NCI-H748 treated with DMSO at 0.1 percent for 48 hours (cell line): ENCODE results near the gene ABTB2.

Source experiments
- DNase-seq: peaks from one replicate; lab custom pipeline; 2025; lab: John Stamatoyannopoulos, UW

ABTB2 gene

DNA sequence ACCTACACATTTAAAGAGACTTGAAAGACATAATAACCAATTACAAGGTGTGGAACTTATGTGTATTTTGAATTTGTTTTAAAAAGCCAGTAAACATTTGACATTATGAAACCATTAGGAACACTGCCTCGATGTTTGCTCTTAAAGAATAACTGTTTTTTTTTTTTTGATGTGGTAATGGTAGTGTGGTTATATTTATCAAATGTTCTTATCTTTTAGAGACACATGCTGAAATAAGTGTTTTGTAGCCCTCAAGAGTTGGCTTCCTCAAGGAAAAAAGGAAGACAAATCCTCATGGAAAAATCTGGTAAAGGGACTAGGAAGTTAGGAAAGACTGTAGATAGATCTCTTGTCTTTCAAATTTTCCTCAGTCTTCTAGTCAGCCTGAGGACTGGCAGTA is 2.2 kb upstream of the ABTB2 start:
- DNase-seq: no peak

DNA sequence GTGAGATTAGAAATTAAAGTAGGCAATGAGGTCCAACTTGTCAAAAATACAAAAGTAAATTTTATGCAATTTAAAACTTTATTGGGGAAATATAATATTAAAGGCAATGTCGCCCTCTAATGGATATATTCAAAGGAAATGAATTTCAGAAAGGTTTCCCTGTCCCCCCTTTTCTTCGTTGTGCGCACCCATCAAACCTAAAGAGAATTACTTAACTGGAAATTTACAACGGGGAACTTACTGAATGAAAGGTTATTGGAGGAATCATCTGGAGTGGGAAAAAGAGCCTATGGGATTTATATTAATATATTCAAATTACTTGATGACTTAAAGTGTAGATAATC is 1.7 kb upstream of the ABTB2 start:
- no peak for DNase-seq

DNA sequence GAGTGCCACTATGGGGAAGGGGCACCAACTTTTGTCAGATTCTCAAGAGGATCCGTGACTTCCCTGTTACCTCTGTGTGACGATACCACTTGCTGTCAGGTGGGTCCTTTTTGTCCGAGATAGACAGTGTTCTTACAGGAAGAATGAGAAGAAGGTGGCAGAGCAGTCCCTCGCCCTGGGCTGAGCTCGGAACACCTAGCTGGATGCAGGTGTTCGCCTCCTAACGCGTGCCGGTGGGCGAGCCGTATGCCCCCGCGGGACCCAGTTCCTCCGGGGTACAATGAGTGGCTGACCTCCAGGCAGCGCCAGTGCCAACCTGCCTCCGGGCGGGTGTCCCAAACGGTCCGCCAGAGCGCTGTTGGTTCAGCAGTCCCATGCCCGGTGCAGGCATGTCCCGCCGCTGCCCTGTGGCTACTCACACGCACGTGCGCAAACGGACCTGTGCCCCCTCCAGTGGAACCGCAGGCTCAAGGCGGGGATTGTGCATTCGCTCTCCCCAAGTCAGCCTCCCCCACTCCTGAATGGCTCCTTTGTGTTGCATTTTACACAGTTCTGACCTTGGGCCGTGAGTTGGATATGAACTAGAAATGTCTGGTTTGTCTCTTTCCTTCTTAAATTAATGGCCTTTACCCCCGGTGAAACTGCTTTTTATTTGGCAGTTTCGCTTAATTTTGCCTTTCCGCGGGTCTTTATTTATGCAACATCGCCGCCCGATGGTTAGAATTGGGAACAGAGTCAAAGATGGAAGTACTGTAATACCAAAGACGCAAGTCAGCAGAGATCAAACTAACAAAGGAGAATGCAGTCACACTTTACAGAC is 1.1 kb upstream of the ABTB2 start:
- peak; percentile 42 for DNase-seq

DNA sequence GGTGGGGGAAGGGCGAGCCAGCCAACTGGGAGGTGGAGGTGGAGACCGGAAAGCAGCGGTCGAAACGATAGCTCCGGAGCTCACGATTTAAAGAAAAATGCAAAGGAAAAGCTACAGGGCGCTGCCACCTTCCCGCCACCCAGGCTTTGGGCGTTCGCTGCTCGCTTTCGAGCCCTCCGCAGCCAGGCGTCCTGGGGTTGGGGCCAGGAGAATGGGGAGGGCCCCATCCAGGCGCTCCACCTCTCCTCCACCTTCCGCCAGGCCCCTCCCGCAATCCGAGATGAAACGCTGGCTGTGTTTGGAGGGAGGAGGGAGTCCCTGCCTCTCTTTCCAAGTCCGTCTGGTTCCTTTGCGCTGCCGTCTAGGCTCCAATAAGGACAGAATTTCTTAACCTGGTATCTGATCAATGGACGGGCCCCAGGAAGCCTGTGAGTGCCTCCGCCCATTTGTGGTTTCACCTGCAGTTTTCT is 483 bp upstream of the ABTB2 start:
- DNase-seq: peak; percentile 62

DNA sequence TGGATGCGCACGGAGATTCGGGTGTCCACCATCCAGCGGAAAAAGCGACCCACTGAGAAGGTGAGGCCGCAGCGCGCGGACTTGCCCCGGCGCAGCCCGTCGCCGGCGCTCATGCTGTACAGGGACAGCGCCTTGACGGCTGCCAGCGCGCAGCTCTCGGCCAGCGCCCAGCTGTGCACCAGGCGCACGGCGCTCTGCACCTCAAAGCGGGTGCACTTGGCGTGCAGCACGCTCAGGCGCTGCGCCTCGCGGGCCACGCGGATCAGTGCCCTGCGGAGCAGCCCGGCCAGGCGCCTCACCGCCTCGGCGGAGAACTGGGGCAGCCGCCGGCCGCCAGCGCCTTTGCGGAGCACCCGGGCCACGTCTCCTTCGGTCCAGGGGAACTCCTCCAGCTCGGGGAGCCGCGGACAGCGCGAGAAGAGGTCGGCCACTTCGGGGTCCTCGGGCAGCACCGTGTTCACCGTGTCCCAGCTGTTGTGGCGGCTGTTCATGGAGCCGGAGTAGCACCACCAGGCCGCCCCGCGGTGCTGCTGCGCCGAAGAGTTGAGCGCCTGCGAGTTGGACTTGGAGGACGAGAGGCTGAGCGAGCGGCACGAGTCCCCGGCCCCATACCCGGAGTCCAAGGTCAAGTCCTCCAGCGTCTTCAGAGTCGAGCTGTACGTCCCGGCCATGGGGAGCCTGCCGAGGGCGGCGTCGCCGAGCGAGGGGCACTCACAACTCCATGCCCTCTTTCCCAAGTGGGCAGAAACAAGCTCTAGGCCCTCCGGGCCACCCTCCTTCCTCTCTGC is 703 bp downstream of the ABTB2 start:
- peak; percentile 36 for DNase-seq

DNA sequence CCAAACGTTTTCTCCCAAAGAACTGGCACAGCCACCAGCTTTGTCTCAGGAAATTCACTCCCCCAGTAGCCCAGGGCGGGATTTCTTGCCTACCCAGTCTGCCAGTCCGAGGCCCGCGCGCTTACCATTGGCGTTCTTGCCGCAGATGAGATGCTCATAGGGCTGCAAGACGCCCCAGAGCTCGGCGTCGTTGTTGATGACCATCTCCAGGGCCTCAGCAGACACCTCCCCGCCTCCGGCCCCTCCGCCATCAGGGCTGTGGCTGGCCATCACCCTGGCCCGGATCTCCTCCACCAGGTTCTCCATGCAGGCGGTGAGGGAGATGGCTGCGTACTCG is 1.3 kb downstream of the ABTB2 start:
- DNase-seq: no peak

DNA sequence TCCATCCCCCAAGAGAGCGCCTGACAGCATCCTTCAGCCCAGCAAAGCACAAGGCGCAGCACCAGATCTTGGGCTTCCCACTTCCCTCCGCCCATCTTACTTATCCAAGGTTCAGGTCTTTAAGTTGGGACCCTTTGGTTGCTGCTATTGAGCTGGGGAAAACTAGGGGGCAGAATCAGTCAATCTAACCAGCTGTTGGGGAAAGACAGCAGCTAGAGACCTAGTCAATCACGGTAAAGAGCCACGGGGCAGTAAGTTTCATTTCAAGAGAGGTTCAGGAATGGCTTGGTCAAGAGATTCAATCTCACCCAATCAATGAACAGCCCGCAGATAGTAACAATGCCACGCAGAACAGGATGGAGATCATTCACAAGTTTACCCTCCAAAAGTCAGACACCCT is 1.7 kb downstream of the ABTB2 start:
- no peak for DNase-seq

DNA sequence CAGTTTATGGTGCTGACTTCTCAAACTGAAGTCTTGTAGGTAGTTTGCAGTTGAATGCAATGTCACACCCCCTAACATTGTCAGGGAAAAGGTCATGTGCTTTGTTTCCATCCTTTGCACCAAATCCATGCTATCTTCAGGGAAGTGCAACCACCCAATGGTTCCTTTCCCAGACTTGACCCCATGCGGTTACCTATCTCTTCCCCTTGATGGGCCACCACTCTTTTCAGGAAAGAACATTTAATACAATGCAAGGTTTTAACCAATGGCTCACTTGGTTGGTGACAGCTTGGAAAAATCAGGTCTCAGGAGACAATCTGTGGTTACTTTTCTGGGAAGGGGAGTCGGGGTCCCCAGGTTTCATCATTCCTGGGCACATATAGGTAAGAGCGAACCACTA is 2.1 kb downstream of the ABTB2 start:
- DNase-seq: no peak

DNA sequence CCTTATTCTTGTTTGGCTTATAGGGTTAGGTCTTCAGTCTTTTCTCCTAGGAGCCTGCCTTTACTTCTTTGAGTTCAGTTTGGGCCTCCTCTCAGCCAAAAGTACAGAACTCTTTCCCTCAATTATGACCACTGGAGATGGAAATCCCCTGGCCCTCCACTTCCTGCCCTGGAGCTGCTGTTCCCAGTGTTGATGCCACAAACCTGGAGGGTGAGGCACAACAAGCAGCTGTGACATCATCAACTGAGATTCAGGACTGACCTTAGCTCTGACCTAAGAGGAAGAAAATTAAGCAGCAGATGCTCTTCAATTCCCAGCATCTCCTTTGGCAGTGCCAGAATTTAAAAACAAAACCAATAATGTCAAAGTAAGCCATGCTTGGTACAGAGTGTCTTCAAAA is 3.0 kb downstream of the ABTB2 start:
- DNase-seq: no peak

DNA sequence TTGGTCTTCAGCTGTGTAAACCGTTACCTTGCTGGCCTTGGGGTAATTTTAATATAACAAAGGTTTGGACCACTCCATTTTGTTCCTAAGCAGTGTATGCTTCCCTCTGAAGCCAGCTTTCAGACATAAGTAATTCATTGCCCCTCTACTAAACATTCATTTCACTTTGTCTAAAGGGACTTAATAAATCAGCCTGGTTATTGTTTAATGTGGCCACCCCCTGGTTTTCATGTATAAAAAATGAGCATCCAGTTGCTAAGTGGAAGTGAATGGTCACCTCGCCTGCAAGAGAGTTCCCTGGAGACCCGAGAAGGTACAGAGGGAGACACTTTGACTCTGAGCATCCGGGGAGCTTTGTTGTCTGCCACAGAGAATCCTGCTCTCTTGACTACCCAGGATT is 3.9 kb downstream of the ABTB2 start:
- no peak for DNase-seq

DNA sequence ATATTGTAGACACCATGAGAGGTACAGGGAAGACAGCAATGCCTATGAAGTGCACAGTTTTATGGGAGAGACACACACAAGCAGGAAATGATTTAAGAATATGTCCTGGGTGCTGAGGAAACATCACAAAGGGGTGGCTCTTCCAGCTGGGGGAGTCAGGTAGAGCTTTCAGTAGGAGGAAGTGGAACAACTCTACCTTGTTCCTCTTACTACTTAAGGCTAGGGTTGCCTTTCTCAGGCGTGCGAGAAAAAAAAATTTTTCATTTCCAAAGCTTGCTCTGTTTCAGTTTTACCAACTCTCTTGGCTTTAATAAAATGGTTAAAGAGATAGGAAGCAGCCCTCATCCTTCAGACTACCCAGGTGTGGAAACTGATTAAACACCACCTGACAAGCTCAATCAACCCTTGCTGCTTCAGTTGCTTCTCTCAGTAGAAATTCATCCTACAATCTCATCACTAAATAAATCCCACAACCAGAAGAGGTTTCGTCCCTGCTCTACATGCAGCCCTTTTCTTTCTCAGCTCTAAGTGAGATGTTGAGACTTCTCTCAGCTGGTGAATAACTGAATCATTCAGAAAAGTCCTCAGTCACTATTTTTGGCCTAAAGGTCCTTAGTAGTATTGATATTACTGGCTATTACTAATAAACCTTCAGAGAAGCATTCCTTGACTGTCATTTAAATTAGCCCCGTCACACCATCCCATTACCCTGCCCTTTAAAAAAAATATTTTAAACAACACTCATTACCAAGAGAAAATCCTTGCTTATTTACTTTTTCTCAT is 5.9 kb downstream of the ABTB2 start:
- no peak for DNase-seq

DNA sequence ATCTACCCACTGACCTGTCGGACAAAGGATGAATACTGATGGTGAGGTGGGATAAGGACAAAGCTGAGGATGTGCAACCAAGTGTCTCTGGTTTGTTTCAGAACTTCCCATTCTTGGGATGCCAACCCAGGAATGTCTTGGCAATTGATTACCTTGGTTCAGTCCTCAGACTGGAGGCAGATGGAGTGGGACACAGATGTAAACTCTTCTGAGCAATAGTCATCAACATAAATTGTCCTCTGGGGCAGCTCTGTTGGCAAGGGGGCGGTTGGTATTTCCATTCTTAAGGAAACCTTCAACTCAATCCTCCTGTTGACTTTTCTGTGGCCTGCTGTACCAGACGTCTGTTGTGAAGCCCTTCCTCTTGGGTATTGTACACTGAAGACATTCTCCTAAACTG is 6.8 kb downstream of the ABTB2 start:
- no peak for DNase-seq

DNA sequence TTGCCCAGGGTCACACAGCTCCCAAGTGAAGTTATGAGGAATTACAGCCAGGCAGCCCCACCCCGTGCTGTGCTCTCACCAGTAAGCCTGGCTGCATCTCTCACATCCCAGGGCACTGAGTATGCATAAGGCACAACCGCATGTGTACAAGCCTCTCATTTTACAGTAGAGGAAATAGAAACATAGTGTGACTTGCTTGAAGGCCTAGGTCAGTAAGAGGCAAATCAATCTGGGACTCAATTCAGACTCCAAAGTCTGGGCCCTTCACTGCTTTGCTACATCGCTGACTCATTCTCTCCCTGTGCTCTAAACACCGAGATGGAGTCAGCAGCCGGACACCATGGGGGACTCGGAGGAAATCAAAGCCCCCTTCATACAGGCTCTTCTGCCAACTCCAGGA is 7.9 kb downstream of the ABTB2 start:
- DNase-seq: no peak

DNA sequence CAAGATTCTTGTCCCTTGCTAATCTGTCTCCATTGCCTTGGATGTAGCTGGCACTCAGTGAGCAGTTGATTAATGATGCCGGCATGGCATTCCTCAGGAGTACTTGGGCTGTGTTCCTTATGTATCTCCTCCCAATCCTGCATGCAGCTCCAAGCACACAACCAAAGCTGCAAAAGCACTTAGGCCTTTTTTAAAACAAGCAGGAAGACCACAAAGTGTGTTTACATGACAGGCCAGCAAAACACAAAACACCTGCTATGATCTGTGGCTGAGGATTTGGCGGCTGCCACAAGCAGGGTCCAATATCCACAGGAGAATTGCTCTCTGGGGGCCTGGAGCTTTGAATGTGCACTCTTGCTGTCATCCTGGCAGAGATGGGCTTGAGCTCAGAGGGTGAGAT is 8.9 kb downstream of the ABTB2 start:
- no peak for DNase-seq

DNA sequence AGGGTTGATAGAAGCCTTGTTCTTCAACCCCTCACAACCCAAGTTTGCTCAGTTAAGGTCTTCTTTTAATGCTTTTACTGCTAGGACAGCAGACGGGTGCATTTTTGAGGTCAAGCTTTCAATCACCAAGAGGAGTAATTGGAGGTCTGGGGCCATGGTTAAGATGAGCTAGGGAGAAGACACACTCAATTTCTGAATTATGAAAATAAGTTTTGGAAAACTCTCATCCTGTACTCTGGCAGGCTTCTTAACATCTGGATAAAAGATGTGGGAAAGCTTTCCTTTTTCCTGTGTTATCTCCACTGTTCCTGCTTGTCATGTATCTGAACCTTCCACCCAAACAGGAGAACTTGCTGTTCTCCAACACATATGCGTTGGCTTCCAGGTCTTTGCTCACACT is 9.7 kb downstream of the ABTB2 start:
- DNase-seq: no peak

DNA sequence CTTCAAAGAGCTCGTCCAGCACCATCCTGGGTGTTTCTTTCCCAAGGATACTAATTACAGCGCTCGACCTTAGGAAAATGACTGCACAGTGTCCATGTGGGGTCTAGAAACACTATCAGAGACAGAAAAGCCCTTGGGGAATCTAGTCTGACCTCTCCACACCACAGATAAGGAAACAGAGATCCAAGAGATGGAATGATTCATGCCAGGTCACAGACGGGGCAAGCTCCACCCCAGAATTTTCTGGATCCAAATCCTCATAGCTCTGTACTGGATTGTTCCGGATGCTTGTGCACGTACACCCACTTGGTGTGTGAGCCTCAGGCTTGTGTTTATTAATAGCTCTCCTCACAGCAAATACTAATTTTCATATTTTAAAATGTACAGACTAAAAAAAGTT is 11.3 kb downstream of the ABTB2 start:
- DNase-seq: no peak

DNA sequence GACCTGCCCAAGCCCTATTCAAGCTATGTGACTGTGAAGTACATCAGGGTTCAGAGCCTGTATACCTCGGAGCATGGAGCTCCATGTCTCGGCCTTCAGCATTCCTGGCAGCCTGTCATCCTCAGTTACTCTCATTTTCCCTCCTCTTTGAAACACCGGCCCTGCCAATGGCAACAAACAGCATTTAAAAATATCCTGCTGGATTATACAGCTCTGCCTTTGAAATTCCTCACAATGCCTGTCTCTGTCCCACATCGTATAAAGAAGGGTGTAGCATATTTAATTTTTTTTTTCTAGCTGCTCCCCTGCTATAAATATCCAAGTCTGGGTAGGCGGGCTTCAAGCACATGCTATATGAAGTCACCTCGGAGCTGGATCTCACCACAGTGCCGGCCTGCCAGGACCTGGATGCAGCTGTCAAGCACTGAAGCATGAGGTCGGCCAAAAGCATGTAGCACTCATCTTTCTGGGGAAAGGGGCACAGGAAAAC is 11.8 kb downstream of the ABTB2 start:
- no peak for DNase-seq

DNA sequence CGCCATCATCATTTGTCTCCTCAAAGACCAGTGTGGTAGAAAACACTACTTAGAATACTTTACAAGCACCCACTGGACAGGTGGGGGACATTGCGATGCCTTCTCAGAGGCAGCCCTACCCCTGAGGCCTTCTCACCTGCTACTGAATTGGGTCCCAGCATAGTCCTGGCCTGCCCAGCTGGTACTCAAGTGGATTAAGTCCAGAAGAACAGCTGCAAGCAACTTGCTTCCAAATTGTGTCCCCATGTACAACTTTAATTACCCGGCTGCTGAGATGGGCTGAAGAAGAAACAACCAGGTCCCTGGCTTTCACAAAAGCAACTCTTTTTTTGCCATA is 12.3 kb downstream of the ABTB2 start:
- DNase-seq: no peak

DNA sequence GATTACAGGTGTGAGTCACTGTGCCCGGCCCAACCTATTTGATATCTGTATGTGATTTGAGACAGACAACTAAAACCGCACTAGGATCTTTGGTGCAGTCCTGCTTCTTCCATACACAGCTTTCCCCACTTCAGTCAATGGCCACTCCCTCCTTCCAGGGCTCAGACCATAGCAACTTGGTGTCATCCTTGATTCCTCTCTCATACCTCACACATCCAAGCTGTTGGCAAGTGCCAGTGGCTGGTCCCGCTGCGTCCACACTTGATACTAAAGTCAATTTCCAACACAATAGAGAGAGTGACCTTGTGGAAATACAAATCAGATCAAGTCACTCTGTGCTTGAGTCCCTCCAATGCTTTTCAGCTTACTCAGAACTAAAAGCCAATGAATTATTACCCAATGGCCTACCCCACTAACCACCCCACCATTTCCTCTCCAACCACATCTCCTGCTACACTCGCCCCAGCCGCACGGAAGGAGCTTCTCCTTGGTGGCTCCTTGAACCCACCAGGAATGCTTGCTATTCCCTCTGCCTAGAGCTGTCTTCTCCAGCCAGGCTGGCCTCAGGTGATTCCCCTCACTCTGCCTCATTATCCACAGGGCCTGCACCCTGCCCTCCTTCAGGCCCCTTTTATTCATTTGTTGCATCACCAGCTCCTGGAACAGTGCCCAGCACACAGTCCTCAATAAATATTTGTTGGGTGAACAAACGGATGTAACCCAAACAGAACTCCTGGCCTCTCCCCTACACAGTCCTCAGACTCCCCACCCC is 12.9 kb downstream of the ABTB2 start:
- DNase-seq: peak; percentile 75

DNA sequence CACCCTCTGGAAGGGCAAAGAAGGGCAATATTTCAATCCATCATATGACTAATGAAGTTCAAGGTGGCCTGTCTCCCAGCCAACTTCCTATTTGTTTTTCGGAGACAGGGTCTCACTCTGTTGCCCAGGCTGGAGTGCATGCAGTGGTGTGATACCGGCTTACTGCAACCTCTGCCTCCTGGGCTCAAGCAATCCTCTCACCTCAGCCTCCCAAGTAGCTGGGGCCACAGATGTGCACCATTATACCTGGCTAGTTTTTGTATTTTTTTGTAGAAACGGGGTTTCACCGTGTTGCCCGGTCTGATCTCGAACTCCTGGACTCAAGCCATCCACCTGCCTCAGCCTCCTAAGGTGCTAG is 13.4 kb downstream of the ABTB2 start:
- no peak for DNase-seq

DNA sequence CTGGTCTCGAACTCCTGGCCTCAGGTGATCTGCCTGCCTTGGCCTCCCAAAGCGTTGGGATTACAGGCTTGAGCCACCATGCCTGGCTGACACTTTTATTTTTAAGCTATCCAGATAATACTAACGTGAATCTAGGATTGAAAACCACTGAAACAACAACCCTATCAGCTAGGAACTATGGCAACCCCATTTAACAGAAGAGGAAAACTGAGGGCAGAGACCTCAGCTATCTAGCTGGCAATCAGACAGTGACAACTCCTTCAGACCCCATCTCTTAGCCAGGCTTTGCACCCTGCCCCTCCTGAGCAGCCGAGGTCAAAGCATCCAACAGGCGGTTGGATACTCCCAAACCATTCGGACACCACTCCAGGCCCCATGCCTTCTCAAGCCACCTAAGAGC is 14.1 kb downstream of the ABTB2 start:
- DNase-seq: no peak

DNA sequence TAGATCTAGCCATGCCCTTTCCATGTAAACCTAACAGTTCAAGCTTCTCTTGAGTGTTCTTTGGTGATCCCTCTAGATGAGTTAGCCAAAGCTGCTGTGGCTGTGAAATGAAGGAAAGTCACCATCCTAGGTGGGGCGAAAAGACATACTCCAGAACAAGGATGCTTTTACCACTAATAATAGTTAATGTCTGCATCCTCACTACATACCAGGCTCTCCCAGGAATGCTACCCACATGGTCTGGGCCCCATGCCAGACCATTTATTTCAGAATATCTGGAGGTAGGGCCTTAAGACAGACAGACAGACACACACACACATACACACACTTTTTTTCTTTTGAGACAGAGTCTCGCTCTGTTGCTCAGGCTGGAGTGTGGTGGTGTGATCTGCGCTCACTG is 14.7 kb downstream of the ABTB2 start:
- no peak for DNase-seq
